Adrenal gland (tissue), 5 donors: Measurements from ENCODE around the gene TMEM37.

Experiments
- POLR2A ChIP-seq, 2 donors: fragments of 450-650 bp; IDR thresholded peaks; one replicate each; pipeline ENCODE4 v1.6.1; 2017; ENCODE audit warnings: antibody characterized with exemption in 2 of 2, mild to moderate bottlenecking in 2 of 2, moderate library complexity in 1 of 2
- TF ChIP-seq, protein P1 (sequence below), 6 experiments: fragments of 450-650 bp in 4 of 6; fragments of 200-600 bp in 2 of 6; sonication (generic) in 1 of 6; IDR thresholded peaks; 1 replicate in 5 of 6; 2 replicates in 1 of 6; pipeline versions ENCODE4 v1.5.1 to v1.8.0; 2016 to 2021; ENCODE audit warnings: antibody characterized with exemption in 6 of 6, mild to moderate bottlenecking in 2 of 6, moderate library complexity in 1 of 6
- donor health status: DM: no; HTN: no; CAD: no.

DNA sequence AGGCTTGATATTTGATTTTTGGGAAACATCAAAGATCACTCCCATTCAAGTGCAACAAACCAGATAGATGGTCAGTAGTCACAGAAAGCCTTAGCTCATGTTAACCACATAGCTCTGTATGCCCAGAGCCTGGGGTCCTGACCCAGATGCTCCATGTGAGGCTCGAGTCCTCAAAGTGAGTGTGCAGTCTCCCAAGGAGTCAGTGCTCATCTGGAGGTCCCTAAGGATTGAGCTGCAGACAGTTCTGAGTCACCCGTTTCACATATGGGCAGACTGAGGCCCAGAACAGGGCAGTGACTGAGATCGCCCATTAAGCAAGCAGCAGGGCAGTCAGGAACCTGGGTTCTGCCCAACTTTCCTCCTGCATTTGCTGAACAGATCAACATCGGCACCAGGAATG, 9.2 kb downstream of the TMEM37 start:
- no peak for TF ChIP-seq POLR2A (IDR thresholded peaks at IDR 0.05)
- TF ChIP-seq, protein P1, sequence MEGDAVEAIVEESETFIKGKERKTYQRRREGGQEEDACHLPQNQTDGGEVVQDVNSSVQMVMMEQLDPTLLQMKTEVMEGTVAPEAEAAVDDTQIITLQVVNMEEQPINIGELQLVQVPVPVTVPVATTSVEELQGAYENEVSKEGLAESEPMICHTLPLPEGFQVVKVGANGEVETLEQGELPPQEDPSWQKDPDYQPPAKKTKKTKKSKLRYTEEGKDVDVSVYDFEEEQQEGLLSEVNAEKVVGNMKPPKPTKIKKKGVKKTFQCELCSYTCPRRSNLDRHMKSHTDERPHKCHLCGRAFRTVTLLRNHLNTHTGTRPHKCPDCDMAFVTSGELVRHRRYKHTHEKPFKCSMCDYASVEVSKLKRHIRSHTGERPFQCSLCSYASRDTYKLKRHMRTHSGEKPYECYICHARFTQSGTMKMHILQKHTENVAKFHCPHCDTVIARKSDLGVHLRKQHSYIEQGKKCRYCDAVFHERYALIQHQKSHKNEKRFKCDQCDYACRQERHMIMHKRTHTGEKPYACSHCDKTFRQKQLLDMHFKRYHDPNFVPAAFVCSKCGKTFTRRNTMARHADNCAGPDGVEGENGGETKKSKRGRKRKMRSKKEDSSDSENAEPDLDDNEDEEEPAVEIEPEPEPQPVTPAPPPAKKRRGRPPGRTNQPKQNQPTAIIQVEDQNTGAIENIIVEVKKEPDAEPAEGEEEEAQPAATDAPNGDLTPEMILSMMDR (IDR thresholded peaks at IDR 0.05): no peak
